RWPE1 (cell line): ENCODE measurements around the gene B9D2.

Experiments
- CTCF ChIA-PET: fragments of 350-600 bp; sonication (Branson Sonifier 250); formaldehyde crosslinking; extraction: SDS; loops from one replicate; lab custom pipeline; 2021; lab: Yijun Ruan, JAX
- POLR2A ChIA-PET: fragments of 400-600 bp; formaldehyde crosslinking; extraction: SDS; loops from one replicate; lab custom pipeline; 2020; ENCODE audit warnings: antibody characterized with exemption; ENCODE audit not compliant: low non-redundant PET; lab: Yijun Ruan, JAX
- DNase-seq: peaks from one replicate; pipeline ENCODE4 v3.0.0; 2012; ENCODE audit warnings: low spot score
- H3K27ac ChIP-seq: fragments of 450-650 bp; 2 replicates; pipeline ENCODE4 v1.5.1; 2017
- CTCF ChIP-seq: fragments of 450-650 bp; conservative IDR thresholded peaks from 2 replicates; pipeline ENCODE4 v1.5.1; 2017; ENCODE audit warnings: low read depth, mild to moderate bottlenecking

The B9D2 gene

GRCh38 chr19:41318696-41319499 is 45.1 kb downstream of the B9D2 start:
- ChIA-PET POLR2A (no interaction called here), CTCF (no interaction called here)
- no peak for TF ChIP-seq CTCF
- DNase-seq, result no peak
- peak overlapping the region; percentile 97 for H3K27ac ChIP-seq

GRCh38 chr19:41316306-41316920 is 47.5 kb downstream of the B9D2 start:
- DNase-seq, result no peak
- ChIA-PET CTCF (no interaction called here), POLR2A (no interaction called here)
- peak overlapping the region; percentile 8; the same call in 1 of the 2 replicates for H3K27ac ChIP-seq
- no peak for TF ChIP-seq CTCF

GRCh38 chr19:41311613-41312012 is 52.3 kb downstream of the B9D2 start:
- no peak for TF ChIP-seq CTCF
- H3K27ac ChIP-seq, result peak overlapping the region; percentile 97
- POLR2A ChIA-PET, result no interaction called here
- no peak for DNase-seq
- CTCF ChIA-PET, result no interaction called here

GRCh38 chr19:41311072-41311471 is 52.9 kb downstream of the B9D2 start:
- TF ChIP-seq CTCF, result no peak
- ChIA-PET POLR2A (interaction anchor here (0.5 kb wide), 1 partner anchor 20 kb away, joined by 3 read pairs; no protein-coding TSS in a partner anchor), CTCF (no interaction called here)
- H3K27ac ChIP-seq, result peak overlapping the region; percentile 97
- no peak for DNase-seq

- ChIA-PET POLR2A (interaction anchor here (0.5 kb wide), 1 partner anchor 21 kb away, joined by 3 read pairs; no protein-coding TSS in a partner anchor), CTCF (interaction anchor here (1.4 to 2.6 kb wide), 2 partner anchors 42 to 45 kb away, joined by 5 to 10 read pairs; no protein-coding TSS in a partner anchor)
- no peak for TF ChIP-seq CTCF
- peak within 1 kb of the TSS; percentile 97 for H3K27ac ChIP-seq
- DNase-seq, result peak; percentile 95
These were observed 53.7 kb downstream of the B9D2 start, which contains the start of gene CCDC97 for GRCh38 chr19:41310033-41310831. Gene CCDC97, plus strand, starts transcription at chr19:41310172. Its CDS starts 139 bp downstream, at chr19:41310311.
